Stimulated activated CD8-positive, alpha-beta memory T cell treated with anti-CD3 and anti-CD28 coated beads, Interleukin-4, amount 100 ng/mL, for 24 hours (primary cell): ENCODE measurements around the gene TMEM143.
"Not testable (repeated sequence)": the region's sequence is repeated elsewhere in the genome, so short reads cannot be mapped to it uniquely, and the experiment has no call there.

Experiments used
- DNase-seq: peaks from one replicate; pipeline ENCODE4 v3.0.0-alpha.2; 2020; ENCODE audit warnings: low read depth

TMEM143 gene

DNA sequence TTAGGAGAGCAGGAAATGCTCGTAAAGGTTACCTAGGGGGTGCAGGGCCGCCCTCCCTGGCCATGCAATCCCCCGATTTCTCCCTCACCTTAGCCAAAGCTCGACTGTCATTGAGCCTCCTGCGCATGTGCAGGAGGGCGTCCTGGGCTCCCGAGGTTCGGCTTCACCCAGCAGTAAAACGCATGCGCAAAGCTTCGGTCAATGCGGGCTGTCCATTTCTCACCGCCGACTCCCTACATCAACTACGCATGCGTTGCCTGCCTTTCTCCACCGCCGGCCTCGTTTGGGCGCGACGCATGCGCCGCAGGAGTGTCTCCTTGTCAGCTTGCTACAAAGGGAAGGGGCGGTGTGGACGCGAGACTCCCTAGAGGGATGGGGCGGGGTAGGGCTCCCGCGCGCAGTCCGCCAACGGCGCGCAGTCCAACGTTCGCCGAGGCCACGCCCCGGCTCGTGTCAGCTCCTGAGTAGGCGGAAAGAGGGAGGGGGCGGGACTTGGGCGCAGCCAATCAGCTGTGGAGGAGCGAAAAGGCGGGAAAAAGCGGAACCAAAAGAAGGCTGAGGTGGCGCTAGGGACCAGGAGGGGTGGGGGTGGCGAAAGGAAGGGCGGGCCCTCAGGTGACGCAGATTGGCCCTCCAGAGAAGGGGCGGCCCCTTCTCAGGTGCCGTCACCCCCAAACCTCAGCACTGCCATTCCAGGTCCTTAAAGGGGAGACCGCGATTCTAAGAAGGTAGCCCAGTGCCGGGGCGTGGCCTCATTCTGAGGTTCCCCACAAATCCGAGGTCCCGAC is at the start of gene TMEM143, which contains the start of gene SYNGR4:
Gene TMEM143, minus strand, starts transcription at position 131 of the 788 bp plus-strand sequence. Its CDS starts 20 bp downstream, at position 111.
Gene SYNGR4, plus strand, starts transcription at position 558 of the 788 bp plus-strand sequence. CDS start 1,476 bp downstream, outside the sequence.
- peak; percentile 96 for DNase-seq

DNA sequence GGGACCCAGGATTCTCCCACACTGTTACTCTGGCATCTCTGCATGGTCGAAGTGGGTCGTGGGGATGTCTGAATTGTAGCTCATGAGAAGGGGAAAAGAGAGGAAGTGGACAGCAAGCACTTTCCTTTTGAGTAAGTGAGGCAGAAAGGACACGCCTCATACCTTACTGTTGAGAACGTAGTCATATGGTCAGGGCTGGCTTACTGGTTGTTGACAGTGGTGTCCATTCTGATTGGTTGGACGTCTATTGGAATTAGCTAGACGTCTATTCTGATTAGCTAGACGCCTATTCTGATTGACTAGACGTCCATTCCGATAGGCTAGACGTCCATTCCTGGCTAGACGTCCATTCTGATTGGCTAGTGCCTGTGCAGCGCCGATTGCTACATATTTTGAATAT is 42.1 kb upstream of the TMEM143 start:
- DNase-seq, result no peak

DNA sequence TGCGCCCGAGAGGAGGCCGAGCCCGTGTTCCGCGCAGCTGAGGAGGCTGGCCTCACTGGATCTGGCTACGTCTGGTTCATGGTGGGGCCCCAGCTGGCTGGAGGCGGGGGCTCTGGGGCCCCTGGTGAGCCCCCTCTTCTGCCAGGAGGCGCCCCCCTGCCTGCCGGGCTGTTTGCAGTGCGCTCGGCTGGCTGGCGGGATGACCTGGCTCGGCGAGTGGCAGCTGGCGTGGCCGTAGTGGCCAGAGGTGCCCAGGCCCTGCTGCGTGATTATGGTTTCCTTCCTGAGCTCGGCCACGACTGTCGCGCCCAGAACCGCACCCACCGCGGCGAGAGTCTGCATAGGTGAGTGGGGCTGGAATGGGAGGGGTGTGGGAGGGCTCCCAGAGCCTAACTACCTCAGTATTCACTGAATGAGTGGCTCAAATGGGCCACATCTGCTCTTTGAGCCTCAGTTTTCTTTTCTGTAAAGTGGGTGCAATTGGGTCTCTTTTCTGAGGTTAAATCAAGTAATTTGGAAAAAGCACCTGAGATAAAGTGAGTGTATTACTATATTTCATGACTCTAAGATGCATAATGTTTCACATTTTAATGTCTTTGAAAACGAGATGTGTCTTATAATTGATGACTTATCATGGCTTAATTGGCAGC is 41.4 kb upstream of the TMEM143 start:
- no peak for DNase-seq

DNA sequence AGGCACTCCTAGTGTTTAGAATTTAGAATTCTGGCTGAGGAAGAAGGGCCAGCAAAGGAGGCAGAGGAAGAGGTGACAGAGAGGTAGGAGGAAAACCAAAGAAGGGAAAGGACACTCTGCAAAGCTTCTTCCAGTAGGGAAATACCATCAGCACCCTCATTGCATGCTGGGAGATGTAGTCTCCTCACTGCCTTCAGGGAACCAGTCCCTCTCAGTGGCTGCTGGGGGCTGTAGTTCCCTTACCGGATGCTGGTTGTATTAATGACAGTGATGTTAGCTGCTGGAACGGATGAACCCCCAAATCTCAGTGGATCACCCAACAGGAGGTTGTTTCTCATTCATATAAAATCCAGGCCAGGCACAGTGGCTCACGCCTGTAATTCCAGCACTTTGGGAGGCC is 39.9 kb upstream of the TMEM143 start:
- peak; percentile 29 for DNase-seq

DNA sequence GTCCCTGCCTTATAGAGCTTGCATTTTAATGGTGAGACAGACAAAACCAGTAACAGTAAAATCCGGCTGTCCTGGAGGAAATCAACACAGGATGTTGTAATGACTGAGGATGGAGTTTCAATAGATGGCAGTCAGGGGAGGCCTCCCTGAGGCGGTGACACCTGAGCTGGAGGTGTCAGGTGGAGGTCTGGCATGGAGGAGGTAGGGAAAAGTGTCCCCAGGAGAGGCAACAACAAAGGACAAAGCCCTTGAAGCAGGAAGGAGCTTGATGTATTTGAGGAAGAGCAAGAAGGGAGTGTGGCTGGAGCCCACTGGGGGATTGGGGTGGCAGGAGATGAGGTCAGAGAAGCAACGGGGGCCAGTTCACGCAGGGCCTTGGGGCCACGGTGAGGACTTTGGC is 37.5 kb upstream of the TMEM143 start:
- no peak for DNase-seq

DNA sequence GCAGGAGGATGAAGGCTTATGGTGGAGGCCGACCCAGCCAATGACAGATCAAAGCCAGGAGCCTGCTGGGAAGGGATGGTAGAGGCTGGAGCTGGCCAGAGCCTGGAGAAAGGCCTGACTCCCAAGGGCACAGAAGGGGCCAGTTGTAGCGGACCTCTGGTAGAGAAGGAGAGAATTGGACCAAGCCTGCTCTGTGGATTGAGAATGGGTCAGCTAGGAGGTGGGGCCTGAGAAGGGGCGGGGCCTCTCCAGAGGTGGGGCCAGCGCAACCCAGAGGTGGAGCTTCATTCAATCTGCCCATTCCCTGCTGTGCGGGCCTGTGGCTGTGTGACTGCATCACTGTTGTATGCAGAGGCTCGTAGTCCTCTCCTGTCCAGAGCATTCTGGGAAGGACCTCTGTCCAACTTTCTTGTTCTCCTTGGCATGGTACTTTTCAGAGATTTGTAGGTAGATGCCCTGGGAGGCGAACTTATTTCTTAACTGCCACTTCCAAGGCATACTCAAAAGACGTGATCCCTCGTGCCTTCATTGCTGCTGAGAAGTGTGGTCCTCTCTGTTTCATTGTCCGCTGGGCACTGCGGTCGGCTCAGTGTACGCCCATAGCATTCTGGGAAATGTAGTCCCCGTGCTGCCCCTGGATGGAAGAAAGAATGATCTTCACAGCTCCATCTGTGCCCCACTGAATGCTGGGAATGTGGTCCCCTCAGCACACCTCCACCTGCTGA is 36.4 kb upstream of the TMEM143 start:
- no peak for DNase-seq

DNA sequence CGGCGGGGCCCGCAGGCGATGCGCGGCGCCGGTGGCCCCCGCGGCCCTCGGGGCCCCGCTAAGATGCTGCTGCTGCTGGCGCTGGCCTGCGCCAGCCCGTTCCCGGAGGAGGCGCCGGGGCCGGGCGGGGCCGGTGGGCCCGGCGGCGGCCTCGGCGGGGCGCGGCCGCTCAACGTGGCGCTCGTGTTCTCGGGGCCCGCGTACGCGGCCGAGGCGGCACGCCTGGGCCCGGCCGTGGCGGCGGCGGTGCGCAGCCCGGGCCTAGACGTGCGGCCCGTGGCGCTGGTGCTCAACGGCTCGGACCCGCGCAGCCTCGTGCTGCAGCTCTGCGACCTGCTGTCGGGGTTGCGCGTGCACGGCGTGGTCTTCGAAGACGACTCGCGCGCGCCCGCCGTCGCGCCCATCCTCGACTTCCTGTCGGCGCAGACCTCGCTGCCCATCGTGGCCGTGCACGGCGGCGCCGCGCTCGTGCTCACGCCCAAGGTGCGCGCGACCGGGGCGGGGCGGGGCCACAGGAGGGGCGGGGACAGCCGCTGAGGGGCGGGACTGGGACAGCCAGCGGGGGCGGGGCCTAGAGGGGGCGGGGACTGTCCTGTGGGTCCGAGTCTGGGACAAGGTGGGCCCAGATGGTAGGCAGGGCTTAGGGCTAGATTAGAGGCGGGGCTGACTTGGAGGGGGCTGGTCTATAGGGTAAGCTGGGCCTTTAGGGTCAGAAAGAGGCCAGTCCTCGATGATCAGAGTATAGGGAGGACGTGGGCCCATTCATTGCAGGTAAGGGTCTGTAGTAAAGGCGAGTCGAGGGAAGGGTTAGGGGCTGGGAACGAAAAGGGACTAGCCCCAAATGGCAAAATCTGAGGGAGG is 34.9 kb upstream of the TMEM143 start:
- peak; percentile 71 for DNase-seq

DNA sequence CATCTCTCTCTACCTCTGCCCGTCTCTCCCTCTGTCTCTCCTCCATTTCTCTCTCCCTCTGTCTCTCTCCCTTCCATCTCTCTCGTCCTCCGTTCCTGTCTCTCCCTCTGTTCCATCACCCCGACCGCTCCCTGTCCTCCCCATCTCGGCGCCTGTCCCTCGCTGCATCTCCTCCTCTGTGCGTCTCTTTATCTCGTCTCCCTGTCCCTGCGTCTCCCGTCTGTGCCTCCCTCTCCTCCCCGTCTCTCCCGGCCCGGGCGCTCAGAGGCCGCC is 34.3 kb upstream of the TMEM143 start:
- no peak for DNase-seq

DNA sequence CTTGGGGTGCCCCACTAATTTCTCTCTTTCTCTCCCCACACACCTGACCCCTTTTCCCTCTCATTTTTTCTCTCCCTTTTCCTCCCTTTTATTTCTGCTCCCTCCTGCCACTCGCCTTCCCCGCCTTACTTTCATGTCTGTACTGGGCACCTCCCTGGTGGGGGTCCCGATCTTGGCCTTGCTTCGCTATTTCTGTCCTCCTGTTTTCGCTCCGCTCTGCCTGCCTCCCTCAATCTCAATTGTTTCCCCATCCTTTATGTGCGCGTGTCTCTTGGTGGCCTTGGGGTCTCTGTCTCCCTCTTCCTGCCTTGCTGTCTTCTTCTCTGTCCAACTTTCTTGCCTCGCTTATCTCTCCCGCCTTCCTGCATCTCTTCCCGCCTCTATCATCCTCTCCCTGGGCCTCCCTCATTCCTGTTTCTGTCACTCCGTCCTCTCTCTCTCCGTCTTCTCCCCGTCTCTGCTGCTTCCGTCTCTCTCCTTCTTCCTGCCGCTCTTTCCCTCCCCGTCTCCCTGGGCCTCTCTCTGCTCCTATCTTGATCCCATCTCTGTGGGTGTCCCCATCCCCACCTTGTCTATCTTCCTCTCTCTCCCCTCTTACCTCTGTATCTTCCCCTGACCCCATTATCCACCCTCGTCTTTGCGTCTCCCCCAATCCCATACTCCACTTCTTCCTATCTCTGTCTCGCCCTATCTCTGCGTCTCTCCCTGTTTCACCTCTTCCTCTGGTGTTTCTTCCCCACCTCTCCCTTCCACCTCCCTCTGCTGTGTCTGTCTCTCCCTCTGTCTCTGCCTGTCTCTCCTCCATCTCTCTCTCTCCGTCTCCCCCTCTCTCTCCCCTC is 33.7 kb upstream of the TMEM143 start:
- DNase-seq, result no peak

DNA sequence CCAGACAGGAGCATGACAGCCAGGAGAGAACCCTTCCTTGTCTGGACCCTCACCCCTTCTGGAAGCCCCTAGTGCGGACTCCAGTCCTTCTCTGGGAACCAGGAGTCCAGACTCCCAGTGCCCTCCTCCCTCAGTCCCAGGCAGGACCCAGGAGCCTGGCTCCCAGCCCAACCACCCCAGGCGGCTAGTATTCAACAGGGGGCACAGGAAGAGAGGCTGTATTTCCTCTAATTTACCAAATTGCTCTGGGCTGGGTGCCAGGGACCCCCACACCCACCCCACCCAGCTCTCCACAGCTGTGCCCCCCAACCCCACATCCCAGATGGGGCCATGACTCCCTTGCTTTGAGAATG is 33.1 kb upstream of the TMEM143 start:
- no peak for DNase-seq

DNA sequence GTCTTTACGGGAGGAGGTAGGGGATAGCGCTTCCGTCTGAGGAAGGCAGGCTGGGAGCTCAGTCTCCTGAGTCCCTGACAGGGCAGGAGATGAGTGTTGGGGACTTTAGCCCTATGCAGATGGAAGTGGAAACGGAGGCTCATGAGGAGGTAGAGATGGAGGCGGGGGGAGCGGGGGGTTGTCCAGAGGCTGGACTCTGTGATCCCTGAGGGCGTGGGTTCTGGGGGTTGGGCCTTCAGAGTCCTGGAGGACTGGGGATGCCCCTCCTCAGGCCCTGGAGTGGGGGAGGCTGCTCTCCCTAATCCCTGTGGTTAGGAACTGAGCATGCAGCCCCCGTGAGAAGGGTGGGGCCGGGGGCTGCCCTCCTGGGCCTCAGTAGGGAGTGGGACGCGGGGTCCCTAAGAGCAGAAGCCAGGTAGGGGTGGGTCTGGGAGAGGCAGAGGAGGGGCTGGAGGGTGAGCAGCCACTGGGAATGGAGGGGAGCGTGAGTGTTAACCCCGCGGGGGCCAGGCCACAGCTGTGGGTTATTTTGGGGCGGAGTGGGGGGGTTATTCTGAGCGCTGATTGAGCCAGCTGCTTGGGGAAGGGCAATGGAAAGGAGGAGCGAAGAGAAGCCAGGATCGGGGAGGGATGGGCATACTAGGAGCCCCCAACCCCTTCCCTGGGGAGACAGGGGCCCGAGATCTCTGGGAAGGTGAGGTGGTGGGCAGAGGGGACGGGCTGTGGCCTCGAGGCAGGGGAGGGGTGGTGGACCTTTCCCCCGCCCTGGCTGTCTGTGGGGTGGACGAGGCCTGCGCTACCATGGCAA is 32.5 kb upstream of the TMEM143 start:
- no peak for DNase-seq

DNA sequence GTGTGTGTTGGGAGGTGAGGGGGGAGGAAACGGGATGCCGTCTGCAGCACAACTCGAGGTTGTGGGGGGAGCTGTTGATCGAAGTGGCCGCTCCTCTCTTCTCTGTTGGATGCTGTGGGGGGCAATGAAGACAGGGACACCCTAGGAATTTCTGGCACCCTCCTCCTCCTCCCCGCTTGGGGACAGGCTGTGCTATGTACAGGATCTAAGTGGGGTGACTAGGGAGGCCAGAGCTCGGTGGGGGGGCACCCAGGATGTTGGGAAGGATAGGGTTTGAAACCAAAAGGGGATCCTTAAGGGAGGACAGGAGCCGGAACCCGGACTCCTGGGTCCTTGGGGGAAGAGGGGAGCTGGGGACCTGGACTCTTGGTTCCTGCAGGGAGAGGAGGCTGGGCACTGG is 31.8 kb upstream of the TMEM143 start:
- no peak for DNase-seq

DNA sequence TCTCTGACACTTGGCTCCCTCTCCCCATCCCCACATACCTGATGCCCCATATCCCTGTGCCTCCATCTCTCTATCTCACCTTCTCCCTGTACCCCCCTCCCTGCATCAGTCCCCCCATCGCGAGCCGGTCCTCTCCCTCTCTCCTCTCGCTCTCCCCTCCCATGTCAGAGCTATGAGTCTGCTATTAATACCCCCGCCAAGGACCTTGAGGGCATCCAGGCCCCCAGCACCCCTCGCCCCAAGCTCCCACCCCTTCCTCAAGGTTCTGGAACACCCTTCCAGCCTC is 31.4 kb upstream of the TMEM143 start:
- DNase-seq, result no peak

DNA sequence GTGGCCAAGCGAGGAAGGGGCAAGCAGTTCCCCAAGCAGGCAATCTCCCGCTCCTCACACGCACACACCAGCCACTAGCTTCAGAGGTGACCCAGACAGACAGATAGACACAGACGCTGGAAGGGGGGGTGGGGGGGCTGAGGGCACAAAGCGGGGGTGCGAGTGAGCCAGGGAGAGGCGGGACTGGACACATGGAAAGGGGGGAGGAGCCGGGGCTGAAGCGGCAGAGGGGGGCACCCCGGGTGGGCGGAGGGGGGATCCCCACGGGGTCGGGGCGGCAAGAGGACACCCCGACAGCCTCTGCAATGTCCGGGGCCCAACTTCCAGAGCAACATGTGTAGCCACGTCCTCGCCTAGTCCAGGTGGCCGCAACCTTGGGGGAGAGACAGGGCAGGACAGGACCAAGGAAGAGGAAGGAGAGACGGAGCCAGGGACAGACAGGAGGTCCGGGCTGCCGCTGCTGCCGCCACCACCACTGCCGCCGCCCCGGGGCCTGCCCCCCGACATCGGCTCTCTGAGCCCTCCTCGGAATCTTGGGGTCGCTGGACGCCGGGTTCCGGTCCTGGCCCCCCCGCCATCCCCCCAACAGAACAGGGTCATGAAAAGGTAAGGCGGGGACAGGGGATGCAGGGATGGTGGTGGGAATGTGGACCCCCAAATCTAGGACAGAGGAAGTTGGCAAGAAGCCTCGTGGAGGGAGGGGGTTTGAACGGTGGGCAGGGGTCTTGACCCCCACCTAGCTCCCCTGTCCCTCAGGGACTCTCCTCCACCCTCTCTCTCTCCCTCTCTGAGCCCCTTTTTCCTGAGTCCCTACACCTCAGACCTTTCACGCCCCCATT is 30.8 kb upstream of the TMEM143 start:
- no peak for DNase-seq

DNA sequence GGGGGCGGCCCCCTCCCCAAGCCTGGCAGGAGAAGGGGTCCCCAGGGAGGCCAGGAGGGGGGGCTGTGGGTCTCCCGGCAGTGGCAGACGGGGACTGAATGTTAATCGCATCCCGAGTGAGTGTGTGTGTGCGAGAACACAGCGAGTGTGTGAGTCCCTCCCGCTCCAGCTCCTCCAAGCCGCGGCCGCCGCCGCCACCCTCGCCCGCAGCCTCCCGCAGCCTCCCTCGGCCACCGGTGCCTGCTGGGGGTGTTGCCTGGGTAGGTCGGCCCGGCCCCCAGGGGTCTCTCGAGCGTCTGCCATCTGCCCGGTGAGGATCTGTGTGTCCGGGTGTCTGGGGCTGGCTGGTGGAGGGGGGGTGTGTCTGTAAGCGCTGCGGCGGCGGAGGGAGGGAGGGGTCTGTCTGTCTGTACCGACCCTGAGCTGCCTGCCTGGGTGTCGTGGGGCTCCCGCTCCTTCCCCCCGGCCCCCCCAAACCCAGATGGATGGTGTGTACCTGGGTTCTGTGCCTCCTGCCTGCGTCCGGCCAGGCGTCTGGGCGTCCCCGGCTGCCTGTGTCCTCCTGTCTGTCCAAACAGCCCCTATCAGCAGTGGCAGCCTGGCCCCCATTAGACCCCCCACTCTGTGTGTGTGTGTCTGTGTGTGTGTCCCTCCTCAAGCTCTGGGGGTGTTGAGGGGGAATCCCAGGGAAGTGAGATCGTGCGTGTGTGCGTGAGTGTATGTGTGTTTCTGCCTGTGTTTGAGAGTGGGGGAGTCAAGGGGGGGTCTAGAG is 30.0 kb upstream of the TMEM143 start, which contains the start of gene GRIN2D:
Gene GRIN2D, plus strand, starts transcription at position 110 of the 772 bp plus-strand sequence. CDS start 4,725 bp downstream, outside the sequence.
- DNase-seq, result no peak

DNA sequence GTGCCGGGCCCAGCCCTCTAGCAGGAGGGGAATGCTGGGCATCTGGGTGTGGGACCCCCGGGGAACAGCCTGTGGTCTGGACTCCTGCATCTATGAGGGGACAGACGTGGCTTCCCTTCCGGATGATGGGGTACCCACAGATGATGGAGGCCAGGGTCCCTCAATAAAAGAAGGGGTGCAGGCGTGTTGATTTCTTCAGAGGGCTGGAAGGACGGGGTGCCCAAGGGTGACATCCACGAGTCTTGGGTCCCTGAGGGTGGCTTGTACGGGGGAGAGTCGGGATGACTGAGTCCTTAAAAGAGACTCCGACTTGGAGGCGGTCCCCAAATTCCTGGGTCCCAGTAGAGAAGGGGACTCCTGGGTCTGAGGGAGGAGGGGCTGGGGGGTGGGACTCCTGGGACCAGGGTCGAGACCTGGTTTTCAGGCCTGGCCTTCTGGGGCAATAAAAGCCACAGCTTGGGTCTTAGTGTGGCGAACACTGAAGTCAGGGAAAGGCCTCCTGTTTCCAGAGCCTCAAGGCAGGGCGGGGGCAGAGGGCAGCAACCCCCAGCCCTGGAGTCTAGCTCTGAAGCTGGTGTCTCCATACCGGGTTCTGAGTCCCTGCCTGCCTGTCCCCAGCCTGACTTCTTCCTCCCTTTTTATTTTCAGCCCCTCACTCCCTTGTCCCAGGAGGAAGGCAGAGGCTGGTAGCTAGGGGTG is 29.3 kb upstream of the TMEM143 start:
- DNase-seq, result no peak

DNA sequence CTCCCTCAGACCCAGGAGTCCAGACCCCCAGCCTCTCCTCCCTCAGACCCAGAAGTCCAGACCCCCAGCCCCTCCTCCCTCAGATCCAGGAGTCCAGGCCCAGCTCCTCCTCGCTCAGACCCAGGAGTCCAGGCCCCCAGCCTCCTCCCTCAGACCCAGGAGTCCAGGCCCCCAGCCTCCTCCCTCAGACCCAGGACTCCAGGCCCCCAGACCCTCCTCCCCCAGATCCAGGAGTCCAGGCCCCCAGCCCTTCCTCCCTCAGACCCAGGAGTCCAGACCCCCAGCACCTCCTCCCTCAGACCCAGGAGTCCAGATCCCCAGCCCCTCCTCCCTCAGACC is 28.2 kb upstream of the TMEM143 start:
- DNase-seq, result not testable (repeated sequence)
